GM13977 (cell line): ENCODE data around the gene APBA1.
"Not testable (repeated sequence)": the region's sequence is repeated elsewhere in the genome, so short reads cannot be mapped to it uniquely, and the experiment has no call there.

ENCODE experiments used
- DNase-seq: peaks from one replicate; pipeline ENCODE4 v3.0.0; 2012; ENCODE audit warnings: low spot score
- CTCF ChIP-seq: IDR thresholded peaks from 2 replicates; pipeline ENCODE4 v1.5.1; 2012; ENCODE audit warnings: mild to moderate bottlenecking, control low read depth; ENCODE audit not compliant: insufficient read depth; ENCODE audit errors: extremely low read depth, missing control alignments
- in situ Hi-C: fragments of 300-500 bp; cut with MboI; formaldehyde crosslinking; loops from one replicate; pipeline ENCODE4 v1.12.0; 2022; ENCODE audit warnings: low sequenced_read_pairs, low pct_unique_long_range_greater_than_20kb, mixed read lengths, inconsistent platforms; ENCODE audit not compliant: unreplicated experiment

The APBA1 gene

GRCh38 chr9:69442486-69442885 lies 229.7 kb downstream of the APBA1 start:
- in situ Hi-C loops = no loop called here
- DNase-seq = no peak
- no peak for TF ChIP-seq CTCF

GRCh38 chr9:69440254-69440955 lies 231.8 kb downstream of the APBA1 start:
- DNase-seq, in situ Hi-C loops: not testable (repeated sequence)

- in situ Hi-C loops, DNase-seq: not testable (repeated sequence)
Measured at GRCh38 chr9:69439654-69440053, 232.5 kb downstream of the APBA1 start.

- in situ Hi-C loops = no loop called here
- DNase-seq = no peak
- no peak for TF ChIP-seq CTCF
Measured at GRCh38 chr9:69433968-69434367, 238.2 kb downstream of the APBA1 start.

- in situ Hi-C loops = no loop called here
- no peak for DNase-seq
- no peak for TF ChIP-seq CTCF
Measured at GRCh38 chr9:69433392-69433791, 238.8 kb downstream of the APBA1 start.

- DNase-seq = no peak
- TF ChIP-seq CTCF = no peak
- in situ Hi-C loops = no loop called here
Measured at GRCh38 chr9:69432623-69433022, 239.5 kb downstream of the APBA1 start.

- in situ Hi-C loops = no loop called here
- no peak for DNase-seq
Measured at GRCh38 chr9:69431777-69432176, 240.4 kb downstream of the APBA1 start.

More at GRCh38 chr9:69431777-69432176, 240.4 kb downstream of the APBA1 start:
- TF ChIP-seq CTCF = no peak
